Measurements from ENCODE around the gene CALN1. TPM values are rescaled to one million over a fixed set of nuclear protein-coding genes. Genes with fewer than 3 reads are reported as not detected.

Gene CALN1
- total RNA-seq, 1 donor, result not detected

GRCh38 chr7:71870812-71871211 lies 541.3 kb downstream of the CALN1 start:
- no peak for DNase-seq (ENCODE audit: low read depth)
- TF ChIP-seq, protein P1, sequence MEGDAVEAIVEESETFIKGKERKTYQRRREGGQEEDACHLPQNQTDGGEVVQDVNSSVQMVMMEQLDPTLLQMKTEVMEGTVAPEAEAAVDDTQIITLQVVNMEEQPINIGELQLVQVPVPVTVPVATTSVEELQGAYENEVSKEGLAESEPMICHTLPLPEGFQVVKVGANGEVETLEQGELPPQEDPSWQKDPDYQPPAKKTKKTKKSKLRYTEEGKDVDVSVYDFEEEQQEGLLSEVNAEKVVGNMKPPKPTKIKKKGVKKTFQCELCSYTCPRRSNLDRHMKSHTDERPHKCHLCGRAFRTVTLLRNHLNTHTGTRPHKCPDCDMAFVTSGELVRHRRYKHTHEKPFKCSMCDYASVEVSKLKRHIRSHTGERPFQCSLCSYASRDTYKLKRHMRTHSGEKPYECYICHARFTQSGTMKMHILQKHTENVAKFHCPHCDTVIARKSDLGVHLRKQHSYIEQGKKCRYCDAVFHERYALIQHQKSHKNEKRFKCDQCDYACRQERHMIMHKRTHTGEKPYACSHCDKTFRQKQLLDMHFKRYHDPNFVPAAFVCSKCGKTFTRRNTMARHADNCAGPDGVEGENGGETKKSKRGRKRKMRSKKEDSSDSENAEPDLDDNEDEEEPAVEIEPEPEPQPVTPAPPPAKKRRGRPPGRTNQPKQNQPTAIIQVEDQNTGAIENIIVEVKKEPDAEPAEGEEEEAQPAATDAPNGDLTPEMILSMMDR (IDR thresholded peaks at IDR 0.05; ENCODE audit: insufficient read depth, low read length), result no peak
- no peak overlapping the region for H3K4me3 ChIP-seq (ENCODE audit: low read depth, low read length)

GRCh38 chr7:71868797-71869196 lies 543.3 kb downstream of the CALN1 start:
- no peak for DNase-seq (ENCODE audit: low read depth)
- TF ChIP-seq, protein P1 (IDR thresholded peaks at IDR 0.05; ENCODE audit: insufficient read depth, low read length), result no peak
- no peak overlapping the region for H3K4me3 ChIP-seq (ENCODE audit: low read depth, low read length)

- H3K4me3 ChIP-seq (ENCODE audit: low read depth, low read length), result no peak overlapping the region
- TF ChIP-seq, protein P1 (IDR thresholded peaks at IDR 0.05; ENCODE audit: insufficient read depth, low read length), result no peak
- DNase-seq (ENCODE audit: low read depth), result no peak
Observed at GRCh38 chr7:71867626-71868025, 544.5 kb downstream of the CALN1 start.

GRCh38 chr7:71865172-71865571 lies 547.0 kb downstream of the CALN1 start:
- no peak overlapping the region for H3K4me3 ChIP-seq (ENCODE audit: low read depth, low read length)
- DNase-seq (ENCODE audit: low read depth), result no peak
- TF ChIP-seq, protein P1 (IDR thresholded peaks at IDR 0.05; ENCODE audit: insufficient read depth, low read length), result no peak

DNA sequence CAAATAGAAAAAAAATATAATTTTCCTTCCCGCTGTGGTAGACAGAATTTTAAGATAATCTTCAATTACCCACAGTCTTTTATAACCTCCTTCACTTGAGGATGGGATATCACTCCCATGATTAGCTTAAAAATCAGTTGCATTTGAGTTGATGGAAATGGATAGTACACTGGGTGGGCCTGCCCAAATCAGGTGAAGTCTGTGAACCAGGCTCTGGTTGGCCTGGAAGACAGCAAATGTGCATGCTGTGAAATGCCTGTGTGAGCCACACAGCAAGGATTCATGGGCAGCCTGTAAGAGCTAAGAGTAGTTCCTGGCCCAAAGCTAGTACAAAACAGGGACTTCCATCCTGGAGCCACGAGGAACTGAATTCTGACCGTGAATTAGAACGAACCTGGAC lies 548.0 kb downstream of the CALN1 start:
- TF ChIP-seq, protein P1 (IDR thresholded peaks at IDR 0.05; ENCODE audit: insufficient read depth, low read length), result no peak
- no peak for DNase-seq (ENCODE audit: low read depth)
- H3K4me3 ChIP-seq (ENCODE audit: low read depth, low read length), result no peak overlapping the region

DNA sequence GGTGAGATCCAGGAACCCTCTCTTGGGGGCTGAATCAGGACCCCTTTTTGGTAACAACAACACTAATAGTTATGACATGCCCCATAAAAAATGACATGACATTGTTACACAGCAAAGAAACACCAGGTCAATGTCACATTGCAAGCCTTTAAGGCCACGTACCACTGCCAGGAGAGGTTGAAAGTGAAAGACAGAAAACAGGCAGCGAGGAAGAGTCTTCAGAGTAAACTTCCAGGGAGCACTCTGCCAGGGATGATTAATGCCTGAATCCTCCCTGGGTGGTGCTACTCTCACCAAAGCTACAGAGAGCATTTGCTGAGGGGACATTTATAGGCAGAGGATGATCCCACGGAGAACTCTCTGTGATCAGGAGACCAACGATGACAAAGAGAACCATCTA lies 551.6 kb downstream of the CALN1 start:
- no peak for DNase-seq (ENCODE audit: low read depth)
- H3K4me3 ChIP-seq (ENCODE audit: low read depth, low read length), result no peak overlapping the region
- TF ChIP-seq, protein P1 (IDR thresholded peaks at IDR 0.05; ENCODE audit: insufficient read depth, low read length), result no peak

GRCh38 chr7:71857338-71857737 lies 554.8 kb downstream of the CALN1 start:
- TF ChIP-seq, protein P1 (IDR thresholded peaks at IDR 0.05; ENCODE audit: insufficient read depth, low read length), result no peak

More at GRCh38 chr7:71857338-71857737, 554.8 kb downstream of the CALN1 start:
- no peak for DNase-seq (ENCODE audit: low read depth)
- no peak overlapping the region for H3K4me3 ChIP-seq (ENCODE audit: low read depth, low read length)

Measured in fibroblast of the aortic adventitia (primary cell).